ENCODE results near the gene GSC2.

- no peak for TF ChIP-seq HDGF (IDR thresholded peaks at IDR 0.05; ENCODE audit: borderline replicate concordance)
- TF ChIP-seq ARNT (IDR thresholded peaks at IDR 0.05) = no peak
- no peak for TF ChIP-seq ZNF384 (IDR thresholded peaks at IDR 0.05)
These were observed 15.2 kb downstream of the GSC2 start for GRCh38 chr22:19134874-19135273.
